Measurements from ENCODE around the gene ZNF599.

Gene ZNF599

DNA sequence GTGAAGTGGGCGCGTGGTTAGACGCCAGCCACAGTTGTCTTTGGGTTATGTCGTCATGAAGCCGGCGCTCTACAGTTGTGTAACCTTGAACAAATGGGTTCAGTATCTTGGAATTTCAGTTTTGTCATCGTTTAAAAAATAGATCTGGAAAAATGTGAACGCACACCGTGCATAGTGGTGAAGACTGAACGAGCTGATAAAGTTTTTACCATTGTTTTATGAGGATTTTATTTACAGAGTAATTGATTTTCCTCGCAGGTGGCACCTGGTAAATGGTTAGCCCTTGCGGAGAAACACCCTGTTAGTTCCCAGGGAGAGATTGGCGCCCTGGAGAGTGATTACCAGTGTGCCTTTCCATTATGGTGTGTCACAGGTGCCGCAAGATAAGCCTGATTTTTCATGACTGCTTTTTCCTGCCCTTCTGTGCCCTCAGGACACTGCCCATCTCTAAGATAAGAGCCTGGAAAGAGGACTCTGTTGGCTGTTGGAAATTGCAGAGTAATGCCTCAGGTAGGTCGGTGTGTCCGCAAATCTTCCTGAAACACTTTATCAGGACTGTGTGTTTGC lies 38.4 kb downstream of the ZNF599 start:
- no peak for DNase-seq

DNA sequence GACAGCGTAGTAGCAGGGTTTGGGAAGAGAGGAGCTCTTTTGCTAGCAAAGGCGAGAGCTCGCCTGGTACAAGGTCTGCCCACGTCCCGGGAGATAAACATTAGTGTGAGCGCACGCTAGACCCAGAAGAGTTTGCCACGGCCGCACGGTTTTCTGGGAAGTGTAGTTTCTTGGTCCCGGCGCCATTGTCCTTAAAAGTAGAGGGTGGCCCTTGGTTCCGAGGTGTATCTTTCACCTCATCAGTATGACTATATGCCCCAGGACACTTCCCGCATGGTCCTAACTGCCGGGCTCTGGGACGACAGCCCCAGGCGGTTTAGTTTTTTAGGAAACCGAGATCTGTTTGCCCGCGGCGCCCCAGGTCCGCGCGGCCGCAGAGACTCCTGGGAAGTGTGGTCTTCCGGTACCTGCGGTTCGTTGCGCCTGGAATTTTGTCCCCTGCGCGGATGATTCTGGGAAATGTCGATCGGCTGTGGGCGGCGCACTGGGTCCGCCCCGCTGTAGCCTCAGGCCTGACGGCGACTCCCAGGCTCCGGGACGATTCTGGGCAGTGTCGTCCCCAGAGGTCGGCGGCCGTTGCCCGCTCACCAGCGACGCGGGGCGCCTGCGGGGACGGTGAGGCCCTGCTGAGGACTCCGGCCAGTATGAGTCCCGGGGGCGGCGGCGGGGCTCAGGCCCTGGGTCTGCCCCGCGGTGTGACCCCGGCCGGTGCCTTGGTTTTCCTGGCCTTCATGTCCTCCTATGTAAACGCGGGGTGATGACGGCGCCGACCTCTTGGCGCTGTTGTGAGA lies 39.1 kb downstream of the ZNF599 start, which contains the start of gene ZNF181:
Gene ZNF181, plus strand, starts transcription at position 498 of the 791 bp plus-strand sequence. CDS start 795 bp downstream, outside the sequence.
- peak; percentile 84 for DNase-seq

DNA sequence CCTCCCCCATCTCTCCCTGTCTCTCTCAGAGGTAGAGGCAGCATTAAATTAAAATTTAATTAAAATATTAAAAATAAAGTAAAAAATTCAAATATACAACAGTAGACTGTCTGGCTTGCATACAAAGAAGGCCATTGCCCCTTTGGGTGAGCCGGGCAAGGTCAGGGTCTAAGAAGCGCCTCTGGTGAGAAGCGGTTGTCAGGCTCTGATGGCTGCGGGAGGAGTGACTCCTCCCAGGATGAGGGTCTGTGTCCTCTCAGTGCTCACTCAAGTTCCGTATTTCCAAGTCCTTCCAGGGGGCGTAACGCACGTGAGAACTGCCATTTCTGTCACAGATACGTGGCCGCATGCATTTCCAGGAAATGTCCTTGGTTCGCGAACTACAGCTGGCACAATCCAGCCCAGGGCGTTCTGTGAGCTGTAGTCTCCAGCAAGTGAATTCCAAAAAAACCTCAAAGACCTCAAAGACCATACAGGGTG lies 39.7 kb downstream of the ZNF599 start:
- DNase-seq: no peak

GRCh38 chr19:34732612-34733211 lies 40.3 kb downstream of the ZNF599 start:
- no peak for DNase-seq

DNA sequence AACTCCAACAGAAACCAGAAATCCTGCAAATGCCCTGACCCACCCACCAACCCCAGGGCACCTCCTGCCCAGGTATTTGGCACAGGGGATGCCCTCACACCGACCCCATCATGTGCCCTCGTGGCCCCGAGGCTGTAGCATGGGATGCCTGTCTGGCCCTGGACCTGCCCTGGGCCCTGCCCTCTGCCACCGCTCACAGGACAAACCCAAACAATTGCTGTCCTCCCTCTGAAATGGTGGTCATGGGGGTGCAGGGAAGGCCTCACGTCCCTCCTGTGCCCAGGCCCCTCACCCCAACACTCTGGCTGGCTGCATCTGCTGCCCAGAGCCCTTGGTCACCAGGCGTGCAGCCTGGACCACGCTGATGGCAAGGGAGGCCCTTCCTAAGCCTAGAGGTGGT lies 41.1 kb downstream of the ZNF599 start:
- no peak for DNase-seq

DNA sequence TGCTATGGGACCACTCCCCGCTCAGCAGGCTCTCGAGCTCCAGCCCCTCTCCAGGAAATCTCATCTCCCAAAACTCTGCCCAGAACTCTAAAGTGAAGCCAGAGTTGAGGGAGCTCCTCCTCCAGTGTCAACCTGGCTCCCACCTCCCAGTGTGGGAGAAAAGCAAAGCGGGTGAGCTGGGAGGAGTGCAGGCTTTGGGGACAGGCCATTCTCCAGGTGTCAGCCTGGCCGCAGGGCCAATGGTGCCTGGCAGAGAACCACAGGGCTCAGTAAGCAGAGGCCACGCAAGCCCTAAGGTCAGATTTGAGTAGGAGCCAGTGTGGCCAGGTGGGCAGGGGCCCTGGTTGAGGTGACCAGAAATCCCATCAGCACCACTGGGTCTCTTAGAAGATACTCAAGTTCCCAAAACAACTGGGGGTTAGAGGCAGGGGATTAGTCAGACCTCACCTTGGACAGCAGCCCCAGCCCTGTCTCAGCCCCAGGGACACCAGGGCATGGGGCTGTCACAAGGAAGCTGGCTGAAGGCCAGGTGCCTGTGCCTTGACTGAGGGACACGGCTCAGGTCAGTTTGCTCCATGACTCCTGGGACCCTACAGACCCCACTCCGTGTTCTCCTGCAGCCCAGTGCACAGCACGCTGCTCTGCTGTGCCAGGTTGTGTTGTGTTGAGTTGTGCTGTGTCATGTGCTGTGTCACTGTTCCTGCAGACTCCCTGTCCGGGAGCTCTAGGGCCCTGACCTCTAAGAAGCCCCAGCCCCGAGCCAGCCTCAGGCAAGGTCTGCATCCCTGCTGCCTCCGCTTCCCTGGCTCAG lies 41.8 kb downstream of the ZNF599 start:
- no peak for DNase-seq

- DNase-seq: no peak
Measured at GRCh38 chr19:34725400-34725799, 47.6 kb downstream of the ZNF599 start.

DNA sequence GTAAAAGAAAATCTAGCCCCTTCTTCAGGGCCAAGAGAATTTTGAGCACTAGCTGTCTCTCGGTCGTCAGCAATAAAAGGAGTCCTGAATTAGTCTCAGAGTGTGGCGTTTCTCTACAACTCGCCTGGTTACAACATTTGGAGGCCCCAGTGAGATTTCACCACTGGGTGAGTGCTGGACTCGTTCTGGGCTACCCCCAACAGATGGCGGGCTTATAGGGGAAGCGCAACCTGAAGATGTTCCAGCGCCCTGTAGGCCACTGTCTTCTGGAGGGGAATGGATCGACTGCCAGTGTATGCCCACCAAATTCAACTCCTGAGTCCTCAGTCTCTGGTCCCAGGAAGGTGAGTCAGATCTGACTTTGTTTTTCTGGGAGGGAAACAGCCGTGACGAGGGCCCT lies 50.7 kb downstream of the ZNF599 start:
- no peak for DNase-seq

GRCh38 chr19:34715357-34715756 lies 57.7 kb downstream of the ZNF599 start:
- DNase-seq: no peak

DNA sequence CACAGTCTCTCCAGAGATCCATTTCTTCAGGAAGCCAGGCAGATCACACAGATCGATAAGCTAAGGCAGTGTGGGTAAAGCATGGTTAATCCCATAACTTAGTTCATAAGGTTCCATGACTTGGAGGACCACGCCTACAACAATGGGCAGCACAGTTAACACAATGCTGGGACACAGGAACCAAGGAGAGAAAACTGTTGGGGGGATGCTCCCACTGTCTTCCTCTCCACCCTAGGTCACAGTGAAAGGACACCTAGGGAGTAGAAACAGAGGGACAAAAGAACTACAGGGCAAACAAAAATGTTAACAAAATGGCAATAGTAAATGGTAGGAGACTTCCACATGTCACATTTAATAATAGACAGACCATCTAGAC lies 59.8 kb downstream of the ZNF599 start:
- DNase-seq: no peak

DNA sequence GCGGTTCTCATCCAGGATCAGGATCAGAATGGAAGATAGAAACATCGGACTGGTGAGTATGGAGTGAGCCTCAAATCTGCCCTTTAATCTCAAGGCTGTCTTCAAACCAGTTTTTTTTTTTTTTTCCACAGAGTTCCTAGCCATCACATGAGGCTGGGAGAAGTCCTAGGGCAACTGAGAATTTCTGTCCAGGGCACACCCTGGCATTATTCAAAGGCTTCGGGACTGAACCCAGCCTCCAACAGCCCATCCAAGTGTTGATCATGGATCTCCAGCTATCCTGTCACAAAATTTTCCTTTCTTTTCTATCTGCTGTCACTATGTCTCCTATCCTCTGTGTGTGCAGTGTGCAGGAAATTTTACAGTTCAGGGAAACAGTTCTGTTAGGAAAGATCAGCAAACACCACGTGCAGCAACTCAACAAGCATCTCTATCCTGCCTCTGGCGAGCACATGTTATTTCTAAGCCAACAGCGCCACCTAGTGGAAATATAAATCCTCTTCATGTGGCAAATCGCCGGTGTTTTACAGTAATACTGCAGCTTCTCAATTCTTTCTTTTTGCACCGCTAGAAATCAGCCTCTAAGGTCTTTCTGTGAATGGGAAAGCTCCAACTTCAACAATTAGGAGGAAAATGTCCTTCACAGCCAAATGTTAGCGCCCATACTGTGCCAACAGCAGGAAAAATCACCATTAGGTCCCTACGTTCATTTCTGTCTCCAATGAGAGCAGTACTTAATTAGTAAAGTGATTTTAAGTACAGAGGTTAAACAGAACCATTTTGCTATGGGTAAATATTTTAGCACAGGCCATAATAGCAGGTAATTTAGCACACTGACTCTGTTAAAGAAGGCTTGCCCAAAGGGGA lies 60.4 kb downstream of the ZNF599 start:
- DNase-seq: peak; percentile 79

- no peak for DNase-seq
Measured at GRCh38 chr19:34711890-34712289, 61.1 kb downstream of the ZNF599 start.
